Upper lobe of left lung (tissue), 6 donors: ENCODE measurements around the gene AGBL1. TPM values are rescaled to one million over a fixed set of nuclear protein-coding genes. Genes with fewer than 3 reads are reported as not detected.

Source experiments
- ATAC-seq, 2 donors: fragments of 200-7000 bp; cut with Tn5 transposase; one replicate each; pipeline ENCODE4 v1.9.1; 2022; ENCODE audit warnings: mild to moderate bottlenecking in 2 of 2, moderate library complexity in 2 of 2; ENCODE audit not compliant: low FRiP score in 2 of 2
- DNase-seq, 2 donors: peaks; one replicate each; pipeline ENCODE4 v3.0.0-alpha.2; 2019 to 2020
- H3K27ac ChIP-seq, 4 donors: fragments of 200-600 bp; sonication (generic); one replicate each; pipeline ENCODE4 v1.5.1; 2016 to 2019
- H3K27me3 ChIP-seq, 4 donors: fragments of 200-600 bp; sonication (generic); one replicate each; pipeline ENCODE4 v1.5.1; 2017 to 2019
- H3K36me3 ChIP-seq, 4 donors: fragments of 200-600 bp; sonication (generic); one replicate each; pipeline ENCODE4 v1.5.1; 2016 to 2019
- H3K4me1 ChIP-seq, 4 donors: fragments of 200-600 bp; sonication (generic); one replicate each; pipeline ENCODE4 v1.5.1; 2018 to 2019
- H3K4me3 ChIP-seq, 4 donors: fragments of 200-600 bp; sonication (generic); one replicate each; pipeline ENCODE4 v1.5.1; 2017 to 2019; ENCODE audit warnings: mild to moderate bottlenecking in 2 of 4, moderate library complexity in 1 of 4
- H3K9me3 ChIP-seq, 4 donors: fragments of 200-600 bp; sonication (generic); one replicate each; pipeline ENCODE4 v1.5.1; 2018 to 2019
- CTCF ChIP-seq, 6 experiments: fragments of 450-650 bp in 4 of 6; fragments of 200-600 bp in 2 of 6; sonication (generic) in 2 of 6; IDR thresholded peaks; one replicate each; pipeline ENCODE4 v1.5.1; 2016 to 2019; ENCODE audit warnings: antibody characterized with exemption in 6 of 6
- EP300 ChIP-seq, 4 donors: sonication (generic); formaldehyde crosslinking; IDR thresholded peaks; one replicate each; pipeline ENCODE4 v1.5.1; 2017; ENCODE audit warnings: antibody characterized with exemption in 4 of 4, control low read depth in 2 of 4
- POLR2A ChIP-seq, 4 donors: fragments of 450-650 bp; IDR thresholded peaks; one replicate each; pipeline ENCODE4 v1.5.1; 2016 to 2017; ENCODE audit warnings: antibody characterized with exemption in 4 of 4, mild to moderate bottlenecking in 2 of 4
- POLR2AphosphoS5 ChIP-seq, 2 donors: sonication (generic); formaldehyde crosslinking; IDR thresholded peaks; one replicate each; pipeline ENCODE4 v1.5.1; 2017; ENCODE audit warnings: antibody characterized with exemption in 2 of 2
- WGBS, 2 donors: methylation state at CpG; one replicate each; pipeline ENCODE4 v1.1.5; 2017 to 2018; 5-methylcytosine and 5-hydroxymethylcytosine counted together
- total RNA-seq, 6 donors: library from RNA; depleted of rRNA in 4 of 6; stranded (reverse); fragments of >200 nt in 4 of 6; gene quantifications; one replicate each; pipeline versions ENCODE4 v1.1.0 to v1.2.1, GENCODE V29; 2016 to 2021
- donor health status: DM: no; HTN: no; CAD: no; lungs with moderate emphysema.
- donor health status: DM: no; HTN: yes; CAD: no; lungs with severe emphysema.

Gene AGBL1
- total RNA-seq, 6 donors from 2014 or later = 3.1 to 23.0 (median 14.5) TPM

- Histone ChIP-seq H3K27me3 (no peaks in the 10 kb centered on the region), H3K4me3 (no peak overlapping the region), H3K27ac (no peak overlapping the region), H3K36me3 (no peaks in the 10 kb centered on the region), H3K4me1 (no peaks in the 10 kb centered on the region), H3K9me3 (no peaks in the 10 kb centered on the region)
- WGBS, 2 donors = 67 to 79% methylated on average over 1 of the region's 1 CpG
- TF ChIP-seq POLR2A (IDR thresholded peaks at IDR 0.05) (no peak), POLR2AphosphoS5 (IDR thresholded peaks at IDR 0.05) (no peak)
- no peak for ATAC-seq
- no peak for DNase-seq
These were observed 414.8 kb downstream of the AGBL1 start for GRCh38 chr15:86494475-86494874.

- DNase-seq (no peak), ATAC-seq (no peak)
- Histone ChIP-seq H3K36me3 (no peaks in the 10 kb centered on the region), H3K4me3 (no peak overlapping the region), H3K27me3 (no peaks in the 10 kb centered on the region), H3K27ac (no peak overlapping the region), H3K9me3 (no peaks in the 10 kb centered on the region), H3K4me1 (no peaks in the 10 kb centered on the region)
- TF ChIP-seq CTCF (IDR thresholded peaks at IDR 0.05) = no peak
- TF ChIP-seq POLR2A (IDR thresholded peaks at IDR 0.05) = no peak
- no peak for TF ChIP-seq EP300 (IDR thresholded peaks at IDR 0.05)
- no peak for TF ChIP-seq POLR2AphosphoS5 (IDR thresholded peaks at IDR 0.05)
- WGBS, 2 donors = 15 to 32% methylated on average over 1 of the region's 1 CpG
These were observed 422.6 kb downstream of the AGBL1 start for GRCh38 chr15:86502301-86502700.

GRCh38 chr15:86505951-86506350 is 426.3 kb downstream of the AGBL1 start:
- TF ChIP-seq POLR2AphosphoS5 (IDR thresholded peaks at IDR 0.05) = no peak
- no peak for TF ChIP-seq CTCF (IDR thresholded peaks at IDR 0.05)
- no peak for TF ChIP-seq EP300 (IDR thresholded peaks at IDR 0.05)
- TF ChIP-seq POLR2A (IDR thresholded peaks at IDR 0.05) = no peak
- Histone ChIP-seq H3K27ac (no peak overlapping the region), H3K4me1 (no peaks in the 10 kb centered on the region), H3K9me3 (no peaks in the 10 kb centered on the region), H3K36me3 (no peaks in the 10 kb centered on the region), H3K27me3 (no peaks in the 10 kb centered on the region), H3K4me3 (no peak overlapping the region)
- DNase-seq (no peak), ATAC-seq (no peak)
- WGBS, 2 donors = 75 to 85% methylated on average over 2 of the region's 2 CpGs

DNA sequence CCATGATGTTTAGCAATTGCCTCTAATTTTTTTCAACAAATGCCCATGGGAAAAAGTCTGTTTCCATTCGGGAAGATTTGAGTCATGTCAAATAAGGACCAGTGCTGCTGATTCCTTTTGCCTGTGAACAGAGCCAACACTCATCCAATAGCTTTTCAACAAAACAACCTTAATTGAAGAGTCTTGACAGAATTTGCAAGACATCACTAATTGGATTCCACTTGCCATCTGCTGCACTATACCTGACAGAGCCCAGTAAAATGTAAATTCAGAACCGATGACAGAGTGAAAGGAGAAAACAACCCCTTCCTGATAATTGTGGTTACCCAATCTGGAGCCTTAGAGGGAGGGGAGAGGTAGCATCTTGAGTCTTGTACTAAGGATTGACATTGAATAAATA is 426.7 kb downstream of the AGBL1 start:
- H3K4me3 ChIP-seq = no peak overlapping the region
- no peaks in the 10 kb centered on the region for H3K9me3 ChIP-seq
- TF ChIP-seq EP300 (IDR thresholded peaks at IDR 0.05) (no peak), CTCF (IDR thresholded peaks at IDR 0.05) (no peak), POLR2A (IDR thresholded peaks at IDR 0.05) (no peak)
- no peak overlapping the region for H3K27ac ChIP-seq
- 63 to 73% methylated on average over 2 of the region's 2 CpGs for WGBS, 2 donors
- no peak for DNase-seq
- H3K27me3 ChIP-seq = no peaks in the 10 kb centered on the region
- ATAC-seq = no peak
- no peaks in the 10 kb centered on the region for H3K4me1 ChIP-seq
- H3K36me3 ChIP-seq = no peaks in the 10 kb centered on the region

GRCh38 chr15:86515625-86516024 is 436.0 kb downstream of the AGBL1 start:
- Histone ChIP-seq H3K27me3 (no peaks in the 10 kb centered on the region), H3K27ac (no peak overlapping the region), H3K36me3 (no peaks in the 10 kb centered on the region), H3K9me3 (no peaks in the 10 kb centered on the region), H3K4me3 (no peak overlapping the region), H3K4me1 (no peaks in the 10 kb centered on the region)
- DNase-seq = no peak
- no peak for ATAC-seq
- WGBS, 2 donors = 75 to 83% methylated on average over 4 of the region's 4 CpGs
- no peak for TF ChIP-seq EP300 (IDR thresholded peaks at IDR 0.05)
- no peak for TF ChIP-seq POLR2A (IDR thresholded peaks at IDR 0.05)
- TF ChIP-seq POLR2AphosphoS5 (IDR thresholded peaks at IDR 0.05) = no peak
- no peak for TF ChIP-seq CTCF (IDR thresholded peaks at IDR 0.05)
